K562 (cell line): ENCODE data around the gene RNASEH1. TPM values are rescaled to one million over a fixed set of nuclear protein-coding genes. Genes with fewer than 3 reads are reported as not detected.
A peak's percentile ranks its signal among the peaks of the same experiment; 100 is the strongest.

Source experiments
- BRD4 ChIP-seq: fragments of 200-600 bp; sonication (generic); IDR thresholded peaks from 2 replicates; pipeline ENCODE4 v1.6.1; 2017; ENCODE audit warnings: inconsistent platforms
- CHD4 ChIP-seq: fragments of 200-600 bp; sonication (generic); IDR thresholded peaks from 3 replicates; pipeline ENCODE4 v1.6.1; 2012; ENCODE audit warnings: low read depth, mild to moderate bottlenecking, mixed read lengths, low read length, inconsistent platforms; ENCODE audit not compliant: insufficient read depth, insufficient replicate concordance, poor library complexity, severe bottlenecking
- HMBOX1 ChIP-seq: sonication (generic); IDR thresholded peaks from 2 replicates; pipeline ENCODE4 v1.6.1; 2016
- MCM3 ChIP-seq: fragments of 450-650 bp; IDR thresholded peaks from 2 replicates; pipeline ENCODE4 v1.6.1; 2016
- MITF ChIP-seq: IDR thresholded peaks from 2 replicates; pipeline ENCODE4 v1.6.1; 2014; ENCODE audit warnings: antibody characterized with exemption
- NCOA4 ChIP-seq: fragments of 450-650 bp; IDR thresholded peaks from 2 replicates; pipeline ENCODE4 v1.6.1; 2018; ENCODE audit warnings: mild to moderate bottlenecking; ENCODE audit not compliant: partially characterized antibody
- NFRKB ChIP-seq: fragments of 450-650 bp; IDR thresholded peaks from 2 replicates; pipeline ENCODE4 v1.6.1; 2016; ENCODE audit warnings: low read depth
- PREB ChIP-seq: sonication (generic); formaldehyde crosslinking; IDR thresholded peaks from 2 replicates; pipeline ENCODE4 v1.8.1; 2023; ENCODE audit warnings: mild to moderate bottlenecking, missing genetic modification reagents
- RBM14 ChIP-seq: fragments of 200-400 bp; formaldehyde crosslinking; IDR thresholded peaks from 2 replicates; pipeline ENCODE4 v1.6.1; 2018; ENCODE audit warnings: low read depth, mild to moderate bottlenecking, low read length, moderate library complexity, borderline replicate concordance; ENCODE audit not compliant: insufficient read depth
- SAFB ChIP-seq: fragments of 200-400 bp; formaldehyde crosslinking; IDR thresholded peaks from 2 replicates; pipeline ENCODE4 v1.6.1; 2017; ENCODE audit warnings: low read depth, low read length, borderline replicate concordance
- TBP ChIP-seq: optimal IDR thresholded peaks from 2 replicates; pipeline ENCODE3; 2011; ENCODE audit warnings: low read depth, low read length, improper control_type of control experiment
- ZBTB33 ChIP-seq: sonication (generic); formaldehyde crosslinking; IDR thresholded peaks from 2 replicates; pipeline ENCODE4 v1.8.1; 2023; ENCODE audit warnings: mild to moderate bottlenecking, missing genetic modification reagents
- ZNF12 ChIP-seq: sonication (generic); formaldehyde crosslinking; IDR thresholded peaks from 2 replicates; pipeline ENCODE4 v1.4.0; 2020; ENCODE audit warnings: mild to moderate bottlenecking, missing genetic modification reagents
- ZNF75A ChIP-seq: fragments of 450-650 bp; formaldehyde crosslinking; IDR thresholded peaks from 2 replicates; pipeline ENCODE4 v1.4.0; 2020; ENCODE audit warnings: mild to moderate bottlenecking
- polyA plus RNA-seq, 8 experiments: library from polyadenylated mRNA; depleted of rRNA in 4 of 8; stranded (reverse) in 5 of 8; unstranded in 3 of 8; fragments of >200 nt; fragmentation: Nextera tagmentation in 2 of 8; fragmentation: Illumina TruSeq in 1 of 8; extraction: Ambion mirVana in 2 of 8; extraction: Trizol in 1 of 8; gene quantifications; 2 replicates each; pipeline versions ENCODE4 v1.2.1 to v1.2.3, GENCODE V29; 2011 to 2014; ENCODE audit warnings: inconsistent platforms in 1 of 8, missing spikeins in 1 of 8
- total RNA-seq, 7 experiments: library from RNA; depleted of rRNA in 6 of 7; stranded (reverse); fragments of >200 nt in 6 of 7; fragmentation: Illumina TruSeq in 2 of 7; extraction: Trizol in 2 of 7; gene quantifications; 2 replicates each; pipeline versions ENCODE4 v1.2.1 to v1.2.3, GENCODE V29; 2011 to 2021; ENCODE audit warnings: low replicate concordance in 1 of 7
- TF ChIP-seq, protein P1 (sequence below): fragments of 150-350 bp; IDR thresholded peaks from 2 replicates; pipeline ENCODE4 v1.6.1; 2014; ENCODE audit warnings: low read depth, mild to moderate bottlenecking, low read length, borderline replicate concordance

Gene RNASEH1
- total and polyA plus RNA-seq, 9 of the 15 experiments (the other 6 are each of a cell fraction or from before 2014, with no cell fraction given) = 25.7 to 47.5 (median 42.8) TPM

- TF ChIP-seq HMBOX1 (no peak), MITF (no peak), TBP (peak; percentile 36), BRD4 (no peak), RBM14 (no peak), MCM3 (no peak), SAFB (no peak), CHD4 (no peak), PREB (no peak), NCOA4 (no peak), ZNF75A (CRISPR knock-in tag) (no peak), ZNF12 (CRISPR knock-in tag) (0 out of 2 replicates have a peak, but pooled peaks have one; percentile 57), NFRKB (no peak), ZBTB33 (no peak)
- TF ChIP-seq, protein P1, sequence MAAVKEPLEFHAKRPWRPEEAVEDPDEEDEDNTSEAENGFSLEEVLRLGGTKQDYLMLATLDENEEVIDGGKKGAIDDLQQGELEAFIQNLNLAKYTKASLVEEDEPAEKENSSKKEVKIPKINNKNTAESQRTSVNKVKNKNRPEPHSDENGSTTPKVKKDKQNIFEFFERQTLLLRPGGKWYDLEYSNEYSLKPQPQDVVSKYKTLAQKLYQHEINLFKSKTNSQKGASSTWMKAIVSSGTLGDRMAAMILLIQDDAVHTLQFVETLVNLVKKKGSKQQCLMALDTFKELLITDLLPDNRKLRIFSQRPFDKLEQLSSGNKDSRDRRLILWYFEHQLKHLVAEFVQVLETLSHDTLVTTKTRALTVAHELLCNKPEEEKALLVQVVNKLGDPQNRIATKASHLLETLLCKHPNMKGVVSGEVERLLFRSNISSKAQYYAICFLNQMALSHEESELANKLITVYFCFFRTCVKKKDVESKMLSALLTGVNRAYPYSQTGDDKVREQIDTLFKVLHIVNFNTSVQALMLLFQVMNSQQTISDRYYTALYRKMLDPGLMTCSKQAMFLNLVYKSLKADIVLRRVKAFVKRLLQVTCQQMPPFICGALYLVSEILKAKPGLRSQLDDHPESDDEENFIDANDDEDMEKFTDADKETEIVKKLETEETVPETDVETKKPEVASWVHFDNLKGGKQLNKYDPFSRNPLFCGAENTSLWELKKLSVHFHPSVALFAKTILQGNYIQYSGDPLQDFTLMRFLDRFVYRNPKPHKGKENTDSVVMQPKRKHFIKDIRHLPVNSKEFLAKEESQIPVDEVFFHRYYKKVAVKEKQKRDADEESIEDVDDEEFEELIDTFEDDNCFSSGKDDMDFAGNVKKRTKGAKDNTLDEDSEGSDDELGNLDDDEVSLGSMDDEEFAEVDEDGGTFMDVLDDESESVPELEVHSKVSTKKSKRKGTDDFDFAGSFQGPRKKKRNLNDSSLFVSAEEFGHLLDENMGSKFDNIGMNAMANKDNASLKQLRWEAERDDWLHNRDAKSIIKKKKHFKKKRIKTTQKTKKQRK = no peak
These were observed 21.2 kb downstream of the RNASEH1 start (continued) for GRCh38 chr2:3536682-3537632.
